ENCODE measurements around the gene FUT2. TPM values are rescaled to one million over a fixed set of nuclear protein-coding genes. Genes with fewer than 3 reads are reported as not detected.

The FUT2 gene
- total RNA-seq, 4 donors from 2014 or later = not detected

- intact Hi-C loops (cut with DNase I) = no loop called here
- Histone ChIP-seq H3K36me3 (peaks cover 0 to 8% (median 2%) of the 10 kb centered on the region in 4 donors), H3K9me3 (no peaks in the 10 kb centered on the region), H3K4me3 (peak overlapping the region; percentile 13 to 46 (median 22)), H3K4me1 (peaks cover 8 to 13% (median 11%) of the 10 kb centered on the region in 4 donors), H3K27me3 (peaks cover 0 to 25% (median 6%) of the 10 kb centered on the region in 4 donors), H3K27ac (replicated peaks in 1 of 4) (peak overlapping the region in 2 of 4 donors; percentile 26 to 63)
- TF ChIP-seq POLR2A (IDR thresholded peaks at IDR 0.05; ENCODE audit: low read depth) (no peak), EP300 (IDR thresholded peaks at IDR 0.05) (no peak), POLR2AphosphoS5 (IDR thresholded peaks at IDR 0.05) (no peak)
- TF ChIP-seq, protein P1, sequence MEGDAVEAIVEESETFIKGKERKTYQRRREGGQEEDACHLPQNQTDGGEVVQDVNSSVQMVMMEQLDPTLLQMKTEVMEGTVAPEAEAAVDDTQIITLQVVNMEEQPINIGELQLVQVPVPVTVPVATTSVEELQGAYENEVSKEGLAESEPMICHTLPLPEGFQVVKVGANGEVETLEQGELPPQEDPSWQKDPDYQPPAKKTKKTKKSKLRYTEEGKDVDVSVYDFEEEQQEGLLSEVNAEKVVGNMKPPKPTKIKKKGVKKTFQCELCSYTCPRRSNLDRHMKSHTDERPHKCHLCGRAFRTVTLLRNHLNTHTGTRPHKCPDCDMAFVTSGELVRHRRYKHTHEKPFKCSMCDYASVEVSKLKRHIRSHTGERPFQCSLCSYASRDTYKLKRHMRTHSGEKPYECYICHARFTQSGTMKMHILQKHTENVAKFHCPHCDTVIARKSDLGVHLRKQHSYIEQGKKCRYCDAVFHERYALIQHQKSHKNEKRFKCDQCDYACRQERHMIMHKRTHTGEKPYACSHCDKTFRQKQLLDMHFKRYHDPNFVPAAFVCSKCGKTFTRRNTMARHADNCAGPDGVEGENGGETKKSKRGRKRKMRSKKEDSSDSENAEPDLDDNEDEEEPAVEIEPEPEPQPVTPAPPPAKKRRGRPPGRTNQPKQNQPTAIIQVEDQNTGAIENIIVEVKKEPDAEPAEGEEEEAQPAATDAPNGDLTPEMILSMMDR (IDR thresholded peaks at IDR 0.05) = no peak
- WGBS = 6% methylated on average over 33 of the region's 34 CpGs
- no peak for DNase-seq (ENCODE audit: extremely low spot score)
Observed at GRCh38 chr19:48696353-48697010, 711 bp downstream of the FUT2 start.

DNA sequence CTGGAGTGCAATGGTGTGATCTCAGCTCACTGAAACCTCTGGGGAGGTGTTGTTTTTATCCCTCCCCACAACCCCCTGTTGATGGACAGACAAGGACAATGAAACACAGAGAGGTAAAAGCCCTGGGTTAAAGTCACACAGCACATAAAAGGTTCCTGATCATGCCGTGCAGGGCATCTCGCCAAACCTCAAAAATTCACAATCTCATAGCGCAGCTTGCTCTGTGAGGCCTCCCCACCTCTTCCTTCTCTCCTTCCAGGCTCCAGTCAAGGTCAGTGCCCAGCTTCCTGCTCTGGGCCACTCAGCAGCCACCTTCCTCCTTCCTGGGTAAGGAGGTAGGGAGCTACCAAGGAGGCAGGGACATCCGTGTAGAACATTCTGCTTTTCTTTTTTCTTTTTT, 2.3 kb downstream of the FUT2 start:
- peaks cover 0 to 20% (median 5%) of the 10 kb centered on the region in 4 donors for H3K36me3 ChIP-seq
- H3K27ac ChIP-seq (replicated peaks in 1 of 4) = no peak overlapping the region
- DNase-seq (ENCODE audit: extremely low spot score) = no peak
- H3K9me3 ChIP-seq = no peaks in the 10 kb centered on the region
- H3K4me1 ChIP-seq = peaks cover 8 to 13% (median 11%) of the 10 kb centered on the region in 4 donors
- WGBS = 47% methylated on average over 4 of the region's 4 CpGs
- TF ChIP-seq POLR2AphosphoS5 (IDR thresholded peaks at IDR 0.05) = no peak
- TF ChIP-seq, protein P1 (IDR thresholded peaks at IDR 0.05) = no peak
- no peak for TF ChIP-seq EP300 (IDR thresholded peaks at IDR 0.05)
- no peak for TF ChIP-seq POLR2A (IDR thresholded peaks at IDR 0.05; ENCODE audit: low read depth)
- intact Hi-C loops (cut with DNase I) = no loop called here
- H3K4me3 ChIP-seq = no peak overlapping the region
- peaks cover 0 to 25% (median 6%) of the 10 kb centered on the region in 4 donors for H3K27me3 ChIP-seq

- no peaks in the 10 kb centered on the region for H3K9me3 ChIP-seq
- H3K4me1 ChIP-seq = no peaks in the 10 kb centered on the region
- H3K4me3 ChIP-seq = no peak overlapping the region
- intact Hi-C loops (cut with DNase I) = no loop called here
- peaks cover 0 to 2% (median 0%) of the 10 kb centered on the region in 4 donors for H3K27me3 ChIP-seq
- H3K27ac ChIP-seq (replicated peaks in 1 of 4) = no peak overlapping the region
- no peak for DNase-seq (ENCODE audit: extremely low spot score)
- peaks cover 0 to 43% (median 8%) of the 10 kb centered on the region in 4 donors for H3K36me3 ChIP-seq
- TF ChIP-seq EP300 (IDR thresholded peaks at IDR 0.05) (no peak), POLR2A (IDR thresholded peaks at IDR 0.05; ENCODE audit: low read depth) (no peak)
- TF ChIP-seq, protein P1 (IDR thresholded peaks at IDR 0.05) = no peak
- WGBS = 92% methylated on average over 13 of the region's 13 CpGs
Observed at GRCh38 chr19:48702701-48703100, 6.9 kb downstream of the FUT2 start.

- peaks cover 0 to 2% (median 0%) of the 10 kb centered on the region in 4 donors for H3K27me3 ChIP-seq
- intact Hi-C loops (cut with DNase I) = no loop called here
Observed at GRCh38 chr19:48703316-48703715, 7.5 kb downstream of the FUT2 start.

More at GRCh38 chr19:48703316-48703715, 7.5 kb downstream of the FUT2 start:
- DNase-seq (ENCODE audit: extremely low spot score) = no peak
- Histone ChIP-seq H3K4me3 (no peak overlapping the region), H3K9me3 (no peaks in the 10 kb centered on the region), H3K4me1 (no peaks in the 10 kb centered on the region), H3K27ac (replicated peaks in 1 of 4) (no peak overlapping the region), H3K36me3 (peaks cover 0 to 43% (median 8%) of the 10 kb centered on the region in 4 donors)
- 93% methylated on average over 23 of the region's 23 CpGs for WGBS
- TF ChIP-seq POLR2A (IDR thresholded peaks at IDR 0.05; ENCODE audit: low read depth) (no peak), EP300 (IDR thresholded peaks at IDR 0.05) (no peak), POLR2AphosphoS5 (IDR thresholded peaks at IDR 0.05) (no peak)
- TF ChIP-seq, protein P1 (IDR thresholded peaks at IDR 0.05) = no peak

Data from esophagus muscularis mucosa (tissue), 4 donors.